ENCODE results near the gene TMEM132C. TPM values are rescaled to one million over a fixed set of nuclear protein-coding genes. Genes with fewer than 3 reads are reported as not detected.

Gene TMEM132C
- total RNA-seq, 2 experiments from 2014 or later = not detected

DNA sequence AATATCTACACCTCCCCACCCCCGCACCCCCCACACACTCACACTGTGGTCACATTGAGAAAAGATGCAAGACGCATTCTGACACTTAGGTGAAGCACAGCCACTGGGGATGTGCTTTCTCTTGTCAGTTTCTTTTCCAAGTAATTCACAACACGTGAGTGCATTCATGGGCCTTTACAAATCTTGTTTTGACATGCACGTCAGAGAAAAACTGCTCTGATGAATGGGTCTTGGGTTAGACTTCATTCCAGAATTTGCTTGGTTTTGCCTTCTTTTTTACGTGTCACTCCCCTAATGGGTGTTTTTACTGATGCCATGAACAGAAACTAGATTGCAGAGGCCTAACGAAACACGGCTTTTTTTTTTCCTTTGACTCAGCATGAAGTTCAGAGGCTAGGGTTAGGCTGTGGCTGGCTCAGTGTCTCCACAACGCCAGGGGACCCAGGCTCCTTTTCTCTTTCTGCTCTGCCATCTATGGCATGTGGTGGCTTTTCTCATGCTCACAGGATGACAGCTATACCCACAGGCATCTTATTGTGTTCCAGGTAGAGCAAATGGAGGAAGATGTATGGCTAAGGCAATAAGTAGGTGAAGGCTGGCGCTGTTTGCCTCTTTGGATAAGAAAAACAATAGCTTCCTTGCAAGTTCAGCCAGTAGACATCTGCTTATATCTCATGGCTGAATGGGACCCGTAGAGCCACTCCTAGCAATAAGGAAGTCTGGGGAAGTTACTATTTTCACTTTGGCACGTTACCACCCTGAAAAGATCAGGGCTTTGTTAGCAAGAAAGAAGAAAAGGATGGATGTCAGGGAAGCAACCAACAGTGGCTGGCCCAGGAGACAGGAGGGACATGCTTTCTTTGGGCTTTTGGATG, 303.5 kb downstream of the TMEM132C start:
- H3K4me1 Mint-ChIP-seq (ENCODE audit: low read depth) = no peaks in the 10 kb centered on the region
- intact Hi-C loops (cut with micrococcal nuclease) = no loop called here

DNA sequence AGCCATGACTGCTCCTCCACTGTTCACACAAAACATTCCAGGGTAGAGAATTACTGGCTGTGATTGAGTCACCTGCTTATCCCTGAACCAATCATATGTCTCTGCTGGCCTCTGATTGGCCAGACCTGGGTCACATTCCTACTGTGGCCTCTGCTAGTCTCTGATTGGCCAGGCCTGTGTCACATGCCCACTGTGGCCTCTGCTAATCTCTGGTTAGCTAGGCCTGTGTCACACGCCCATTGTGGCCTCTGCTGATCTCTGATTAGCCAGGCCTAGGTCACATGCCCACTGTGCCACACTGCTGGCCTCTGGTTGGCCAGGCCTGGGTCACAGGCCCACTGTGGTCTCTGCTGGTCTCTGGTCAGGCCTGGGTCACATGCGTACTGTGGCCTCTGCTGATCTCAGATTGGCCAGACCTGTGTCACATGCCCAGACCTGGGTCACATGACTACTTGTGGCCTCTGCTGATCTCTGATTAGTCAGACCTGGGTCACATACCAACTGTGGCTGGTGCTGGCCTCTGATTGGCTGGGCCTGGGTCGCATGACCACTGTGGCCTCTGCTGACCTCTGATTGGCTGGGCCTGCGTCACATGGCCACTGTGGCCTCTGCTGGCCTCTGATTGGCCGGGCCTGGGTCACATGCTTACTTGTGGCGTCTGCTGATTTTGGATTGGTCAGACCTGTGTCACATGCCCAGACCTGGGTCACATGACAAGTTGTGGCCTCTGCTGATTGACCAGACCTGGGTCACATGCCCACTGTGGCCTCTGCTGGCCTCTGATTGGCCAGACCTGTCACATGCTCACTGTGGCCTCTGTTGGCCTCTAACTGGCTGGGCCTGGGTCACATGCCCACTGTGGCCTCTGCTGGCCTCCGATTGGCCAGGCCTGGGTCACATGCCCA, 305.2 kb downstream of the TMEM132C start:
- CTCF ChIA-PET = no interaction called here
- H3K36me3 Mint-ChIP-seq (ENCODE audit: low read depth) = no peaks in the 10 kb centered on the region

More for the DNA sequence above, 303.5 kb downstream of the TMEM132C start:
- no peaks in the 10 kb centered on the region for H3K27me3 Mint-ChIP-seq (ENCODE audit: low read depth)
- no peak overlapping the region for H3K27ac Mint-ChIP-seq
- CTCF ChIA-PET = no interaction called here
- no peak overlapping the region for H3K4me3 Mint-ChIP-seq
- no peaks in the 10 kb centered on the region for H3K36me3 Mint-ChIP-seq (ENCODE audit: low read depth)
- no peaks in the 10 kb centered on the region for H3K9me3 Mint-ChIP-seq
- no peak for DNase-seq

DNA sequence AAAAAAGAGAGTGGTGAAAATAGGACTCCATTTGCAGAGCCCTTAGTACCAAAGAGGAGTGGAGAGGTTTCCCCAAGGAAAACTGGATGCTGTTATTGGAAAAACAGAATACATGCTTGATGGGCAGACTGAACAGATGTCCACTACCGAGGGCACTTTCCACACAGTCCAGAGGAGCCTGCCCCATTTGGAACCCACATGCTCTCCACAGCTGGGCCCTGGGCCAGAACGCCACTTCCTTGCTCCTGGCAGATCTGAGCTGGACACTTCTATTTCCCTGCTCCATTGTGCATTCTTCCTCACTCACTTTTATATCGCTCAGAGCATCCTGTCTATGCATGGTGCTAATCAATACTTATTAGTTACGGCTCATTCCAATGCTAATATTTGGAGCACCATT, 306.9 kb downstream of the TMEM132C start:
- H3K9me3 Mint-ChIP-seq = no peaks in the 10 kb centered on the region
- intact Hi-C loops (cut with micrococcal nuclease) = no loop called here
- no peaks in the 10 kb centered on the region for H3K36me3 Mint-ChIP-seq (ENCODE audit: low read depth)
- no peaks in the 10 kb centered on the region for H3K4me1 Mint-ChIP-seq (ENCODE audit: low read depth)
- H3K4me3 Mint-ChIP-seq = no peak overlapping the region
- H3K27ac Mint-ChIP-seq = no peak overlapping the region
- no peaks in the 10 kb centered on the region for H3K27me3 Mint-ChIP-seq (ENCODE audit: low read depth)
- CTCF ChIA-PET = no interaction called here
- DNase-seq = no peak

More for the DNA sequence above, 305.2 kb downstream of the TMEM132C start:
- Mint-ChIP-seq H3K4me1 (ENCODE audit: low read depth) (no peaks in the 10 kb centered on the region), H3K4me3 (no peak overlapping the region), H3K9me3 (no peaks in the 10 kb centered on the region), H3K27me3 (ENCODE audit: low read depth) (no peaks in the 10 kb centered on the region), H3K27ac (no peak overlapping the region)
- no peak for DNase-seq
- intact Hi-C loops (cut with micrococcal nuclease) = no loop called here

DNA sequence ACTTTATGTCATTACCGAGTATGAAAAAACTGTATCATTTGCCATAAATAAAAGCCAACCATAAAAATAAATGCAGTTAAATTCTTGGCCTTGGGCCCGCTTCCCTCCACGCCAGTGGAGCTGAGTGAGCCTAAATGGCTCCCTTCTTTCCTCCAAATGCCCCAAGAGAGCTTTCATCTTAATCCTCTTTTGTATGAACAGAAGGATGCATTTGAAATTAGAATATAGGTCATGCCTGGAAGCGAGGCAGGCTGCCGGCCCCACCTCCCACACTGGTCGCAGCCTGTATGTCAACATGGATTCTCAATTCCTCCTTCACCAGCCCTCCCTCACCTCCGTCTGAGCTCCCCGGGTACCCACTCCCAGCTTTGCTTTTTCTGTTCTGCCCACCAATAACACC, 311.1 kb downstream of the TMEM132C start:
- Mint-ChIP-seq H3K4me3 (no peak overlapping the region), H3K27ac (no peak overlapping the region), H3K9me3 (peaks cover 3% of the 10 kb centered on the region), H3K27me3 (ENCODE audit: low read depth) (no peaks in the 10 kb centered on the region), H3K36me3 (ENCODE audit: low read depth) (no peaks in the 10 kb centered on the region), H3K4me1 (ENCODE audit: low read depth) (no peaks in the 10 kb centered on the region)
- intact Hi-C loops (cut with micrococcal nuclease) = no loop called here
- DNase-seq = no peak
- CTCF ChIA-PET = no interaction called here

DNA sequence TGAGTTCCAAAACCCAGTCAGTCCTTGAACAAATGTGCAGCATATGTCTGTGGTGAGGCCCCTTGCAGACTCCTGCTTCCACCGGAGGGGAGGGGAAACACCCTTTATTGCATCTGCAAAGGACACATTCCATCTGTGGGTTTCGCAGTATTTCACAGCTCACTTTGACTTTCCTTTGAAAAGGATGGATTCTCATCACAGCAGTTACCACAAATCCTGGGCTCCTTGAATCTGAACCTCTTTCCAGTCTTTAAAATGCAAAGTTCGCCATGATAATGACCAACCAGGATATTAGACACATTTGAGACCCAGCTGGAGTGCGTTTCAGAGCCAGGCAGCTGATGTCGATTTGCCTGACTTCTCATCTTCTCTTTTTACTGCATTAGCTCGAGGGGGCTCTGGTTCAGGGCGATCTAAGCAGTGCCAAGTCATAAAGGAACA, 314.4 kb downstream of the TMEM132C start:
- peaks cover 3% of the 10 kb centered on the region for H3K9me3 Mint-ChIP-seq
- H3K27me3 Mint-ChIP-seq (ENCODE audit: low read depth) = no peaks in the 10 kb centered on the region
- H3K36me3 Mint-ChIP-seq (ENCODE audit: low read depth) = no peaks in the 10 kb centered on the region
- H3K27ac Mint-ChIP-seq = no peak overlapping the region
- intact Hi-C loops (cut with micrococcal nuclease) = no loop called here
- no peak overlapping the region for H3K4me3 Mint-ChIP-seq
- no peak for DNase-seq
- no peaks in the 10 kb centered on the region for H3K4me1 Mint-ChIP-seq (ENCODE audit: low read depth)
- CTCF ChIA-PET = no interaction called here

DNA sequence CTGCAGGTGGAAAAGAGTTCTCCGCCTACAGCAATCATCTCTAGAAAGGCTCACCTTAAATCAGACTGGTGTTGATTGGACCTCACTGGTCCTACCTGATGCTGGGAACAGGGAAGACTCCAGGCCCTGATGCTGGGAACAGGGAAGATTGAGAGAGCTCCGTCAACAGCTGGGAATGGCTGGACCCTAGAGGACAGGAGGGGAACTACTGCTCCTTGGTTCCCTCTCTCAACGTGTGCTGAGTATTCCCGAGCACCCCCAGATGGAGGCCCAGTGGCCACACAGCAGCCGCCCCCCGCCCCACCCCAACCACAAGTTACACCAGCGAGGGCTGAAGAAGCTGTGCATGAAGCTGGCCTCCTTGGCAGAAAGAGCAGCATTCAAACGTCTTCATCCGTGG, 316.5 kb downstream of the TMEM132C start:
- intact Hi-C loops (cut with micrococcal nuclease) = no loop called here
- Mint-ChIP-seq H3K36me3 (ENCODE audit: low read depth) (no peaks in the 10 kb centered on the region), H3K4me1 (ENCODE audit: low read depth) (no peaks in the 10 kb centered on the region), H3K9me3 (peaks cover 3% of the 10 kb centered on the region), H3K27me3 (ENCODE audit: low read depth) (no peaks in the 10 kb centered on the region), H3K27ac (no peak overlapping the region), H3K4me3 (no peak overlapping the region)
- CTCF ChIA-PET = interaction anchor here (0.7 kb wide), 1 partner anchor 1300 kb away, joined by 3 read pairs; no protein-coding TSS in a partner anchor
- DNase-seq = no peak

DNA sequence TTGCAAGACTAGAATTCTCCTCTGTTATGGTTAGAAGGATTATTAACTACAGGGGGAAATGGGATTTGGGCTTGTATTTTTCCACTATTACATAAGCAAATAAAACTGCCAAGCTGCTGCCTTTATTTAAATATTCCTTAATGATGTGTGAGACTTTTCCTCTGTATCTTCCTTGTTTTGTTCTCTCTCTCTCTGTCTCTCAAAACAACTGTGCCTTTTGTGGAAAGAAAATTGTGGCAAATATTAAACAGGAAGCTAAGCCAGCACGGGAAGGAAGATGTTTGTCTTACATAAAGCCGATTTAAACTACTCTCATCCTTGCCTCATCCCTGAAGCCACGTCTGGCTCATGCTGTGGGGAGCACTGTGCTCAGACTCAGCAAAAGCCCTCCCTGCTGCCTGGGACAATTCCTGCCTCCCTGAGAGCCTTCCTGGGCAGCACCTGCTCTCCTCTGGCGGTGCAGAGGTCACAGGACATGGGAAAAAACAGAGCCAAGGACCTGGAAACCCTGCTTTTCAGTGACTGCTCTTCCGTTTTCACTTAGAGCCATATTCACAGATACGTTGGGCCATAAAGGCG, 319.6 kb downstream of the TMEM132C start:
- Mint-ChIP-seq H3K36me3 (ENCODE audit: low read depth) (no peaks in the 10 kb centered on the region), H3K27me3 (ENCODE audit: low read depth) (no peaks in the 10 kb centered on the region), H3K27ac (no peak overlapping the region), H3K4me3 (no peak overlapping the region), H3K4me1 (ENCODE audit: low read depth) (no peaks in the 10 kb centered on the region), H3K9me3 (peaks cover 3% of the 10 kb centered on the region)
- intact Hi-C loops (cut with micrococcal nuclease) = no loop called here
- CTCF ChIA-PET = no interaction called here
- no peak for DNase-seq

DNA sequence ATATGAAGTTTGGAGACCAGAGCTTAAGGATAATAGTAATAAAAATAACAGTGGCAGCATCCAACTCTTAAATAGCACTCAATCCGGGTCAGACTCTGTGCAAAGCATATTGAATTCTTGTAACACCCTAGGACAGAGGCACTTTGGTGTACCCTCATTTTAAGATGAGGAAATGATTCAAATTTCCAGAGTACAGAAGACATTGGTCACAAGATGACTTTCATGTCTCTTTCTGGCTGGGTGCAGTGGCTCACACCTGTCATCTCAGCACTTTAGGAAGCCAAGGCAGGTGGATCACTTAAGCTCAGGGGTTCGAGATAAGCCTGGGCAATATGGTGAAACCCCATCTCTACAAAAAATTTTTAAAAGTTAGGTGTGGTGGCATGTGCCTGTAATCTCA, 320.9 kb downstream of the TMEM132C start:
- no peaks in the 10 kb centered on the region for H3K9me3 Mint-ChIP-seq
- no peak overlapping the region for H3K27ac Mint-ChIP-seq
- CTCF ChIA-PET = no interaction called here
- no peak for DNase-seq
- H3K27me3 Mint-ChIP-seq (ENCODE audit: low read depth) = no peaks in the 10 kb centered on the region
- H3K4me3 Mint-ChIP-seq = no peak overlapping the region
- H3K4me1 Mint-ChIP-seq (ENCODE audit: low read depth) = no peaks in the 10 kb centered on the region
- intact Hi-C loops (cut with micrococcal nuclease) = no loop called here
- no peaks in the 10 kb centered on the region for H3K36me3 Mint-ChIP-seq (ENCODE audit: low read depth)

DNA sequence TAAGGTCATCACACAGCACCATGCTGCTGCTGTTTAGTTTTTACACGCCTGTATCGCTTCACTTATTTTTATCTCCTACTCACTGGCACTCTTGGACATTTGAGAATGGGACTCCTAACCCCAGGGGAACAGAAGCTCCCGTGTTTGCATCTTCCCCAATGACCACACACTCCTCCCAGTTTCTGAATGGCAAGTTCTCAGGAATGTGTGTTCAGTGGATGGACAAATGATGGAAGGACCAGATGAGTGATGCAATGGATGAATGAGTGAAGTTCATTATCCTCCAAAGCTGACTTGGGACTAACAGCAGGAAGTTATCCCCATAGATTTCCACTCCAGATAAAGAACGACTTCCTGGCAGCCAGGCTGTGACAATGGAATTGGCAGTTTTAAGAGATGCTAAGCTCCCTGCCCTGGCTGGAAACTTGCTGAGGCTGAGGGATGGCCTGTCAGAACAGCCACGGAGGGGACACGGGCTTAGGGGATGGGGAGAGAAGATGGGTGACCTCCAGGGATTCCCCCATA, 325.3 kb downstream of the TMEM132C start:
- Mint-ChIP-seq H3K36me3 (ENCODE audit: low read depth) (no peaks in the 10 kb centered on the region), H3K4me3 (no peak overlapping the region), H3K27me3 (ENCODE audit: low read depth) (no peaks in the 10 kb centered on the region), H3K4me1 (ENCODE audit: low read depth) (no peaks in the 10 kb centered on the region), H3K27ac (no peak overlapping the region), H3K9me3 (no peaks in the 10 kb centered on the region)
- CTCF ChIA-PET = no interaction called here
- no peak for DNase-seq
- intact Hi-C loops (cut with micrococcal nuclease) = no loop called here

DNA sequence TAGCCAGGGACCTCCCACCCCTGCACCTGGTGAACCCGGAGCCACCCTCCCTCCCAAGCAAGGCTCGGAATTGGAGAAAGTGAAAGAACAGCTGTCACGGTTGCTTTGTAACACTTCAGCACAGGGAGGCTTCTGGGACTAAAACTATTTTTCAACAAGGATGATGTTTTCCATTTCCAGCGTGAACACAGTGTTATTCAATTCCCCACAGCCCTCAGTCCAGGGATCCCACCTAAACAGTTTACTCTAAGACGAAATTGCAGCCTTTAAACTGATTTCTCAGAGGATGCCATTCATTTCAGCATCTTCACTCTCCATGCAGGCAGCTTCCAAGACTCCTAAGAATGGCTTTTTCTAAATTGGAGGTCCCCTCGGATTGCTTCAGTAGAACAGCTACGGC, 327.6 kb downstream of the TMEM132C start:
- intact Hi-C loops (cut with micrococcal nuclease) = no loop called here
- Mint-ChIP-seq H3K4me3 (no peak overlapping the region), H3K27me3 (ENCODE audit: low read depth) (no peaks in the 10 kb centered on the region), H3K36me3 (ENCODE audit: low read depth) (no peaks in the 10 kb centered on the region), H3K4me1 (ENCODE audit: low read depth) (no peaks in the 10 kb centered on the region), H3K9me3 (no peaks in the 10 kb centered on the region), H3K27ac (no peak overlapping the region)
- DNase-seq = no peak
- CTCF ChIA-PET = no interaction called here

DNA sequence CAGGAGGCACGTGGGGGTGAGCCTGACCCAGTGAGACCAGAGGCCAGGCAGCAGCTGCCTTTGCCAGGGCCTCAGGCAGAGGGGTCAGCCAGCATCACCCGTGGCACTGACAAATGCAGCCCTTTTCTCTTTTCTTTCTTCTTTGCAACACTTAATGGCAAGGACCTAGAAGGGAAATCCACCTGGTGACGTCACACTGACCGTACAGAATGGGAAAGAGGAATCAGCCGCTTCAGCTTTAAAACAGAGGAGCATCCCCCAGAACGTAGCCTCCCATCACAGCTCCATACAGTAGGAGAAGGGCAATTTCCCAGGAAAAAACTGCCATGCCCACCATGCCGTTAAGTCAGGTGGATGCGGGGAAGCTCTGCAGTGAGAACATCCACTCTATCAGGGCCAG, 328.6 kb downstream of the TMEM132C start:
- no peak overlapping the region for H3K27ac Mint-ChIP-seq
- H3K9me3 Mint-ChIP-seq = no peaks in the 10 kb centered on the region
- intact Hi-C loops (cut with micrococcal nuclease) = no loop called here
- H3K27me3 Mint-ChIP-seq (ENCODE audit: low read depth) = no peaks in the 10 kb centered on the region
- CTCF ChIA-PET = no interaction called here
- no peak overlapping the region for H3K4me3 Mint-ChIP-seq
- DNase-seq = no peak
- no peaks in the 10 kb centered on the region for H3K36me3 Mint-ChIP-seq (ENCODE audit: low read depth)
- no peaks in the 10 kb centered on the region for H3K4me1 Mint-ChIP-seq (ENCODE audit: low read depth)

DNA sequence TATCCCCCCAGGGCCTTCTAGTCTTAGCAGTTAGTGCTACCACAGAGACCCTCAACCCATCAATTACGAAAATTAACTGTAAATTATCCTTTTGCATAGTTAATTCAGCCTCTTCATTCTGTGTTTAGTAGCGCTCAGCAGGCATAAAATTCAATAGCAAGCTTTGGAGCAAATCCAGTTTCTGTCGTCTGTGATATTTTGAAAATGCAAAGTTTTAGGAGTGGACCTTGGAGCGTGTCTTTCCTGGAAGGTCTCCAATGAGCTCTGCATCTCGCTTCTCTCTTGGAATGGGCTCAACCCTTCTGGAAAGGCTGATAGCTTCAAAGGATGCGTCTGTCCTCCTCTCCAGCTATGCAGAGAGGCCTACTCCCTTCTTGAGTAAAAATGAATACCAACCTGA, 333.9 kb downstream of the TMEM132C start:
- Mint-ChIP-seq H3K9me3 (no peaks in the 10 kb centered on the region), H3K4me3 (no peak overlapping the region), H3K27me3 (ENCODE audit: low read depth) (no peaks in the 10 kb centered on the region), H3K4me1 (ENCODE audit: low read depth) (no peaks in the 10 kb centered on the region), H3K36me3 (ENCODE audit: low read depth) (no peaks in the 10 kb centered on the region), H3K27ac (no peak overlapping the region)
- intact Hi-C loops (cut with micrococcal nuclease) = no loop called here
- CTCF ChIA-PET = no interaction called here
- DNase-seq = no peak
